HepG2 (cell line): Measurements from ENCODE around the gene SLC27A1. TPM values are rescaled to one million over a fixed set of nuclear protein-coding genes. Genes with fewer than 3 reads are reported as not detected.

Source experiments
- ATAC-seq: fragments of 200-7000 bp; cut with Tn5 transposase; 3 replicates; pipeline ENCODE4 v1.9.1; 2020; ENCODE audit warnings: mild to moderate bottlenecking, moderate library complexity
- BruUV-seq: library from RNA; stranded (reverse); fragments of 400-500 nt; replicated peaks from 2 replicates; lab custom pipeline; 2021; lab: Mats Ljungman, UMichigan
- CTCF ChIA-PET: fragments of 300-600 bp; formaldehyde crosslinking; extraction: SDS; loops from one replicate; lab custom pipeline; 2021; ENCODE audit warnings: low total read pairs, inconsistent platforms, low intra/inter-chr PET ratio; lab: Yijun Ruan, JAX
- POLR2A ChIA-PET: fragments of 350-600 bp; sonication (Branson Sonifier 250); formaldehyde crosslinking; loops from one replicate; lab custom pipeline; 2020; ENCODE audit warnings: antibody characterized with exemption, inconsistent platforms; lab: Yijun Ruan, JAX
- DNase-seq: peaks from one replicate; pipeline ENCODE4 v3.0.0-alpha.2; 2015; ENCODE audit warnings: low spot score
- FAIRE-seq: peaks from 3 replicates; lab custom pipeline; 2011; peaks lifted over from hg19 to GRCh38; lab: Jason Lieb, UNC
- H2AFZ ChIP-seq: one replicate; pipeline ENCODE4 v1.6.1; 2011; ENCODE audit warnings: low read length, inconsistent platforms
- H3K27ac ChIP-seq: fragments of 300-600 bp; 3 replicates; pipeline ENCODE4 v1.8.0; 2011; ENCODE audit warnings: mixed run types, mild to moderate bottlenecking, mixed read lengths, low read length, inconsistent platforms; ENCODE audit not compliant: insufficient read depth; ENCODE audit errors: extremely low read length
- H3K27me3 ChIP-seq, 2 experiments: fragments of 200-600 bp in 1 of 2; 2 replicates in 1 of 2; 3 replicates in 1 of 2; pipeline versions ENCODE4 v1.6.0 to v1.8.0; 2011; ENCODE audit warnings: low read length in 2 of 2, mild to moderate bottlenecking in 2 of 2, moderate library complexity in 2 of 2, inconsistent platforms in 1 of 2; ENCODE audit not compliant: insufficient read depth in 2 of 2, control insufficient read depth in 1 of 2
- H3K36me3 ChIP-seq, 2 experiments: fragments of 200-600 bp in 1 of 2; replicated peaks in 1 of 2; 2 replicates in 1 of 2; 3 replicates in 1 of 2; pipeline versions ENCODE4 v1.5.1 to v1.8.0; 2011; ENCODE audit warnings: low read length in 2 of 2, inconsistent platforms in 1 of 2; ENCODE audit not compliant: insufficient read depth in 2 of 2, control insufficient read depth in 1 of 2
- H3K4me1 ChIP-seq: 2 replicates; pipeline ENCODE4 v1.5.1; 2012; ENCODE audit warnings: low read length, inconsistent platforms; ENCODE audit not compliant: insufficient read depth
- H3K4me2 ChIP-seq: 2 replicates; pipeline ENCODE4 v1.6.0; 2011; ENCODE audit warnings: low read depth, low read length, inconsistent platforms
- H3K4me3 ChIP-seq, 3 experiments: fragments of 200-600 bp in 1 of 3; sonication (generic), shearing (Covaris generic) in 1 of 3; replicated peaks in 1 of 3; 2 replicates each; pipeline ENCODE4 v1.5.1; 2011 to 2016; ENCODE audit warnings: low read length in 3 of 3, inconsistent platforms in 2 of 3, low read depth in 2 of 3, mild to moderate bottlenecking in 2 of 3, control low read depth in 1 of 3, mixed read lengths in 1 of 3; ENCODE audit not compliant: insufficient read depth in 1 of 3
- H3K79me2 ChIP-seq: one replicate; pipeline ENCODE4 v1.6.1; 2011; ENCODE audit warnings: low read length, inconsistent platforms; ENCODE audit not compliant: insufficient read depth
- H3K9ac ChIP-seq: 2 replicates; pipeline ENCODE4 v1.6.0; 2011; ENCODE audit warnings: mild to moderate bottlenecking, low read depth, low read length, inconsistent platforms; ENCODE audit not compliant: insufficient read depth
- H3K9me3 ChIP-seq: 2 replicates; pipeline ENCODE4 v1.5.1; 2012; ENCODE audit warnings: mild to moderate bottlenecking, low read length
- H4K20me1 ChIP-seq: 2 replicates; pipeline ENCODE4 v1.6.0; 2011; ENCODE audit warnings: inconsistent platforms, mild to moderate bottlenecking, low read length, moderate library complexity; ENCODE audit not compliant: insufficient read depth
- ATF7-NPFF ChIP-seq: sonication (generic); formaldehyde crosslinking; IDR thresholded peaks from 2 replicates; pipeline ENCODE4 v1.8.1; 2023; ENCODE audit warnings: mild to moderate bottlenecking, low read depth, missing genetic modification reagents, moderate library complexity
- DNMT1 ChIP-seq: sonication (generic); formaldehyde crosslinking; IDR thresholded peaks from 2 replicates; pipeline ENCODE4 v1.5.1; 2020; ENCODE audit warnings: mild to moderate bottlenecking, missing genetic modification reagents
- EED ChIP-seq: sonication (generic); formaldehyde crosslinking; IDR thresholded peaks from 2 replicates; pipeline ENCODE4 v1.5.0; 2020; ENCODE audit warnings: mild to moderate bottlenecking, missing genetic modification reagents
- ETV5 ChIP-seq: IDR thresholded peaks from 2 replicates; pipeline ENCODE4 v1.6.1; 2018; ENCODE audit warnings: missing biosample characterization, missing genetic modification reagents, inconsistent platforms, borderline replicate concordance
- LCORL ChIP-seq, 2 experiments: fragments of 450-650 bp in 1 of 2; sonication (generic) in 1 of 2; formaldehyde crosslinking in 1 of 2; IDR thresholded peaks; 2 replicates each; pipeline versions ENCODE4 v1.5.0 to v1.6.1; 2017 to 2020; ENCODE audit warnings: antibody characterized with exemption in 1 of 2, missing genetic modification reagents in 1 of 2
- PHF21A ChIP-seq: sonication (generic); formaldehyde crosslinking; IDR thresholded peaks from 2 replicates; pipeline ENCODE4 v1.5.0; 2020; ENCODE audit warnings: mild to moderate bottlenecking, missing genetic modification reagents
- RCOR2 ChIP-seq: IDR thresholded peaks from 2 replicates; pipeline ENCODE4 v1.6.1; 2016; ENCODE audit warnings: missing biosample characterization, missing genetic modification reagents
- SIX4 ChIP-seq: sonication (generic); formaldehyde crosslinking; IDR thresholded peaks from 2 replicates; pipeline ENCODE4 v1.4.0; 2020; ENCODE audit warnings: missing genetic modification reagents
- SOX5 ChIP-seq: IDR thresholded peaks from 2 replicates; pipeline ENCODE4 v1.6.1; 2016; ENCODE audit warnings: borderline replicate concordance
- ZNF501 ChIP-seq: sonication (generic); formaldehyde crosslinking; IDR thresholded peaks from 2 replicates; pipeline ENCODE4 v1.5.1; 2020; ENCODE audit warnings: mild to moderate bottlenecking, moderate library complexity, missing genetic modification reagents
- ZNF768 ChIP-seq: sonication (generic); formaldehyde crosslinking; IDR thresholded peaks from 2 replicates; pipeline ENCODE4 v1.4.0; 2020; ENCODE audit warnings: missing genetic modification reagents
- ZSCAN25 ChIP-seq: sonication (generic); formaldehyde crosslinking; IDR thresholded peaks from 2 replicates; pipeline ENCODE4 v1.8.0; 2022; ENCODE audit warnings: mild to moderate bottlenecking, missing genetic modification reagents
- WGBS: methylation state at CpG from one replicate; pipeline ENCODE4 v1.1.6; 2017; ENCODE audit warnings: low lambda C conversion rate; 5-methylcytosine and 5-hydroxymethylcytosine counted together
- in situ Hi-C: cut with HindIII; loops from 2 replicates; pipeline ENCODE4 v1.10.0; 2017; ENCODE audit warnings: low pct_unique_long_range_greater_than_20kb; ENCODE audit not compliant: extremely low pct_ligation_motif_present
- intact Hi-C: fragments of 100-400 bp; cut with micrococcal nuclease; formaldehyde crosslinking; loops from one replicate; pipeline ENCODE4 v1.10.0; 2022; ENCODE audit not compliant: unreplicated experiment
- polyA plus RNA-seq, 8 experiments: library from polyadenylated mRNA; depleted of rRNA in 3 of 8; stranded (reverse) in 7 of 8; unstranded in 1 of 8; fragments of >200 nt; fragmentation: Illumina TruSeq in 4 of 8; extraction: Trizol in 4 of 8; gene quantifications; 2 replicates each; pipeline versions ENCODE4 v1.2.1 to v1.2.3, GENCODE V29; 2011 to 2016; ENCODE audit warnings: low read depth in 4 of 8, missing spikeins in 1 of 8, mixed read lengths in 1 of 8; ENCODE audit not compliant: insufficient read depth in 1 of 8
- total RNA-seq, 5 experiments: library from RNA; depleted of rRNA; stranded (reverse); fragments of >200 nt; fragmentation: Illumina TruSeq; extraction: Trizol; gene quantifications; 2 replicates each; pipeline ENCODE4 v1.2.3, GENCODE V29; 2016; ENCODE audit warnings: low read depth in 1 of 5
- TF ChIP-seq, protein P1 (sequence below): sonication (generic); formaldehyde crosslinking; IDR thresholded peaks from 2 replicates; pipeline ENCODE4 v1.4.0; 2020; ENCODE audit warnings: missing genetic modification reagents
- TF ChIP-seq, protein P2 (sequence below): sonication (generic); formaldehyde crosslinking; IDR thresholded peaks from 2 replicates; pipeline ENCODE4 v1.4.0; 2020; ENCODE audit warnings: missing genetic modification reagents, borderline replicate concordance
- TF ChIP-seq, protein P3 (sequence below), 2 experiments: IDR thresholded peaks; 2 replicates each; pipeline ENCODE4 v1.6.1; 2011 to 2012; ENCODE audit warnings: low read length in 2 of 2, borderline replicate concordance in 1 of 2, low read depth in 1 of 2, mild to moderate bottlenecking in 1 of 2, moderate library complexity in 1 of 2

The SLC27A1 gene
- total and polyA plus RNA-seq, 2 of the 13 experiments (the other 11 are each of a cell fraction or from before 2014, with no cell fraction given), result 4.1 to 8.8 TPM

DNA sequence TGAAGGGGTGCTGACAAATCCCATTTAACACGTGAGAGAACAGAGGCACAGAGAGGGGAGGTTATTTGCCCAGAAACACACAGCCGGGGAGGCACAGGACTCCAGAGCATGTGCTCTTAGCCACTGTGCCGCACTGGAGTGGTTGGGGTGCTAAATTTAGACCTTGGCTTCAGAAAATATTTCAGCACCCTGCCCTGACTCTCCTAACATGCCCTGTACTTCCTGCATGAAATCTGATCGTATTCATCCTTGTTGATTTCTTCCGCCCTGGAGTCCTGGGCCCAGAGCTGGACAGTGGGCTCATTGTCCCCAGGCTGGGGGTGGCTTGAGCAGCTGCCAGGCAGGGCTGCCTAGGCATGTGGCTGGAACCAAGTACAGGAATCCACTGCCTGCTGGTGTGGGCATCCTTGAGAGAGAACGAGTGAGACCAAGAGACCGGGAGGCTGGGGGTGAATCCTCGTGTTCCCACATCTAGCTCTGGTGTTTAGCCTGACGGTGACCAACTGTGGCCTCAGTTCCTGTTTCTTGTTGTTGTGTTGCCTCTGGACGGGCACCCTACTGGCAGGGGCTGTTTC, 5.3 kb downstream of the SLC27A1 start:
- ChIA-PET CTCF (no interaction called here), POLR2A (interaction anchor here (0.7 to 1.1 kb wide), 4 partner anchors 10 to 166 kb away, joined by 3 to 4 read pairs (median 4); no protein-coding TSS in a partner anchor)
- WGBS, result 16% methylated on average over 5 of the region's 10 CpGs
- in situ Hi-C loops (no loop called here), intact Hi-C loops (no loop called here)
- Histone ChIP-seq H3K27ac (peak overlapping the region; percentile 71), H3K4me2 (peak overlapping the region; percentile 52), H3K9me3 (no peaks in the 10 kb centered on the region), H3K27me3 (no peaks in the 10 kb centered on the region), H3K79me2 (peaks cover 9% of the 10 kb centered on the region), H3K36me3 (peaks cover 0 to 2% of the 10 kb centered on the region in 2 experiments; a peak in 1 of 5 replicates), H3K4me1 (peaks cover 55% of the 10 kb centered on the region), H3K9ac (peak overlapping the region; percentile 50), H4K20me1 (no peaks in the 10 kb centered on the region), H3K4me3 (peak overlapping the region in 1 of 3 experiments; percentile 21; a peak in 2 of 6 replicates), H2AFZ (no peak overlapping the region)
- DNase-seq (peak; percentile 93), FAIRE-seq (peak; percentile 83), ATAC-seq (peak; percentile 95)
- BruUV-seq, result no TSS peak
- peak; percentile 95 for TF ChIP-seq SIX4
- TF ChIP-seq LCORL (IDR thresholded peaks at IDR 0.05), result no peak
- peak; percentile 27; the same call in 1 of the 2 replicates for TF ChIP-seq LCORL (CRISPR knock-in tag; IDR thresholded peaks at IDR 0.05)
- TF ChIP-seq ZNF501 (CRISPR knock-in tag), result 0 out of 2 replicates have a peak, but pooled peaks have one; percentile 36
- 0 out of 2 replicates have a peak, but pooled peaks have one; percentile 46 for TF ChIP-seq ZSCAN25 (CRISPR knock-in tag)
- TF ChIP-seq, protein P1, sequence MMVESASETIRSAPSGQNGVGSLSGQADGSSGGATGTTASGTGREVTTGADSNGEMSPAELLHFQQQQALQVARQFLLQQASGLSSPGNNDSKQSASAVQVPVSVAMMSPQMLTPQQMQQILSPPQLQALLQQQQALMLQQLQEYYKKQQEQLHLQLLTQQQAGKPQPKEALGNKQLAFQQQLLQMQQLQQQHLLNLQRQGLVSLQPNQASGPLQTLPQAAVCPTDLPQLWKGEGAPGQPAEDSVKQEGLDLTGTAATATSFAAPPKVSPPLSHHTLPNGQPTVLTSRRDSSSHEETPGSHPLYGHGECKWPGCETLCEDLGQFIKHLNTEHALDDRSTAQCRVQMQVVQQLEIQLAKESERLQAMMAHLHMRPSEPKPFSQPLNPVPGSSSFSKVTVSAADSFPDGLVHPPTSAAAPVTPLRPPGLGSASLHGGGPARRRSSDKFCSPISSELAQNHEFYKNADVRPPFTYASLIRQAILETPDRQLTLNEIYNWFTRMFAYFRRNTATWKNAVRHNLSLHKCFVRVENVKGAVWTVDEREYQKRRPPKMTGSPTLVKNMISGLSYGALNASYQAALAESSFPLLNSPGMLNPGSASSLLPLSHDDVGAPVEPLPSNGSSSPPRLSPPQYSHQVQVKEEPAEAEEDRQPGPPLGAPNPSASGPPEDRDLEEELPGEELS, result peak; percentile 52; the same call in 1 of the 2 replicates
- TF ChIP-seq DNMT1, result no peak
- TF ChIP-seq PHF21A (CRISPR knock-in tag), result peak; percentile 86
- TF ChIP-seq ZNF768 (CRISPR knock-in tag), result peak; percentile 98; the same call in 1 of the 2 replicates
- TF ChIP-seq EED (CRISPR knock-in tag), result no peak
- TF ChIP-seq ATF7-NPFF (CRISPR knock-in tag), result 0 out of 2 replicates have a peak, but pooled peaks have one; percentile 44
- peak; percentile 90 for TF ChIP-seq ETV5 (CRISPR knock-in tag)
- TF ChIP-seq RCOR2, result peak; percentile 81
- TF ChIP-seq SOX5 (CRISPR knock-in tag), result peak; percentile 44; the same call in 1 of the 2 replicates
- TF ChIP-seq, protein P2, sequence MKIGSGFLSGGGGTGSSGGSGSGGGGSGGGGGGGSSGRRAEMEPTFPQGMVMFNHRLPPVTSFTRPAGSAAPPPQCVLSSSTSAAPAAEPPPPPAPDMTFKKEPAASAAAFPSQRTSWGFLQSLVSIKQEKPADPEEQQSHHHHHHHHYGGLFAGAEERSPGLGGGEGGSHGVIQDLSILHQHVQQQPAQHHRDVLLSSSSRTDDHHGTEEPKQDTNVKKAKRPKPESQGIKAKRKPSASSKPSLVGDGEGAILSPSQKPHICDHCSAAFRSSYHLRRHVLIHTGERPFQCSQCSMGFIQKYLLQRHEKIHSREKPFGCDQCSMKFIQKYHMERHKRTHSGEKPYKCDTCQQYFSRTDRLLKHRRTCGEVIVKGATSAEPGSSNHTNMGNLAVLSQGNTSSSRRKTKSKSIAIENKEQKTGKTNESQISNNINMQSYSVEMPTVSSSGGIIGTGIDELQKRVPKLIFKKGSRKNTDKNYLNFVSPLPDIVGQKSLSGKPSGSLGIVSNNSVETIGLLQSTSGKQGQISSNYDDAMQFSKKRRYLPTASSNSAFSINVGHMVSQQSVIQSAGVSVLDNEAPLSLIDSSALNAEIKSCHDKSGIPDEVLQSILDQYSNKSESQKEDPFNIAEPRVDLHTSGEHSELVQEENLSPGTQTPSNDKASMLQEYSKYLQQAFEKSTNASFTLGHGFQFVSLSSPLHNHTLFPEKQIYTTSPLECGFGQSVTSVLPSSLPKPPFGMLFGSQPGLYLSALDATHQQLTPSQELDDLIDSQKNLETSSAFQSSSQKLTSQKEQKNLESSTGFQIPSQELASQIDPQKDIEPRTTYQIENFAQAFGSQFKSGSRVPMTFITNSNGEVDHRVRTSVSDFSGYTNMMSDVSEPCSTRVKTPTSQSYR (CRISPR knock-in tag), result peak; percentile 52; the same call in 1 of the 2 replicates
- TF ChIP-seq, protein P3, sequence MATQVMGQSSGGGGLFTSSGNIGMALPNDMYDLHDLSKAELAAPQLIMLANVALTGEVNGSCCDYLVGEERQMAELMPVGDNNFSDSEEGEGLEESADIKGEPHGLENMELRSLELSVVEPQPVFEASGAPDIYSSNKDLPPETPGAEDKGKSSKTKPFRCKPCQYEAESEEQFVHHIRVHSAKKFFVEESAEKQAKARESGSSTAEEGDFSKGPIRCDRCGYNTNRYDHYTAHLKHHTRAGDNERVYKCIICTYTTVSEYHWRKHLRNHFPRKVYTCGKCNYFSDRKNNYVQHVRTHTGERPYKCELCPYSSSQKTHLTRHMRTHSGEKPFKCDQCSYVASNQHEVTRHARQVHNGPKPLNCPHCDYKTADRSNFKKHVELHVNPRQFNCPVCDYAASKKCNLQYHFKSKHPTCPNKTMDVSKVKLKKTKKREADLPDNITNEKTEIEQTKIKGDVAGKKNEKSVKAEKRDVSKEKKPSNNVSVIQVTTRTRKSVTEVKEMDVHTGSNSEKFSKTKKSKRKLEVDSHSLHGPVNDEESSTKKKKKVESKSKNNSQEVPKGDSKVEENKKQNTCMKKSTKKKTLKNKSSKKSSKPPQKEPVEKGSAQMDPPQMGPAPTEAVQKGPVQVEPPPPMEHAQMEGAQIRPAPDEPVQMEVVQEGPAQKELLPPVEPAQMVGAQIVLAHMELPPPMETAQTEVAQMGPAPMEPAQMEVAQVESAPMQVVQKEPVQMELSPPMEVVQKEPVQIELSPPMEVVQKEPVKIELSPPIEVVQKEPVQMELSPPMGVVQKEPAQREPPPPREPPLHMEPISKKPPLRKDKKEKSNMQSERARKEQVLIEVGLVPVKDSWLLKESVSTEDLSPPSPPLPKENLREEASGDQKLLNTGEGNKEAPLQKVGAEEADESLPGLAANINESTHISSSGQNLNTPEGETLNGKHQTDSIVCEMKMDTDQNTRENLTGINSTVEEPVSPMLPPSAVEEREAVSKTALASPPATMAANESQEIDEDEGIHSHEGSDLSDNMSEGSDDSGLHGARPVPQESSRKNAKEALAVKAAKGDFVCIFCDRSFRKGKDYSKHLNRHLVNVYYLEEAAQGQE (IDR thresholded peaks at IDR 0.05; ENCODE audit: borderline replicate concordance in 1 of 2, low read depth in 1 of 2, low read length in 2 of 2), result peak in 1 of 2 experiments; percentile 8; a peak in 1 of 4 replicates
